ENCODE results near the gene RAD51B. TPM values are rescaled to one million over a fixed set of nuclear protein-coding genes. Genes with fewer than 3 reads are reported as not detected.
A peak's percentile ranks its signal among the peaks of the same experiment; 100 is the strongest.

Gene RAD51B
- total RNA-seq, 1 donor from 2014 or later: 28.5 TPM

DNA sequence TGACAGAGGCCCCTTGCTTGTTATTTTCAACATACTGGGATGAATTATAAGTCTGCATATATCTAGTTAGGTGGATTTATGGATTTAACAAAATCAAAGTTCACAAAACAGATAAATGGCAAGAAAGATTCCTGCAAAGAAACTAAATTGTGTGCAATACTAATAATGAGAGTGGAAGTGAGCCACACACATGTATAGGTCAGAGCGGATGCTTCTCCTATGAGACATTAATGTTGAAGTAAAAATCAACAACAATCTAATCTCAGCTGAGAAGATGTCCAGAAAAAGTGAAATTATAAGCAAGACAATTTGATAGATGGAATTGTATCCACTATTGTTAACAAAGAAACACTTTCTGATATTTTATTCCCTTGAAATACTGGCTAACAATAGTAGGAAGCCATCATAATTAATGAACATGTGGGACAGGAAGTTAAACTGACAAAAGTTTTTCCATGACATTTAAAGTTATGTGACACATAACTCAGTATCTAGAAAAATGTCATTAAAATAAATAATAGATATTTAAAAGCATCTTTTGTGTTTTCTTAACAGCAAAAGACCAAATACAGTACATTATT lies 39.7 kb downstream of the RAD51B start:
- H3K4me3 ChIP-seq: no peak overlapping the region
- intact Hi-C loops (cut with DNase I): no loop called here
- no peaks in the 10 kb centered on the region for H3K4me1 ChIP-seq
- H3K27ac ChIP-seq: no peak overlapping the region
- H3K27me3 ChIP-seq: no peaks in the 10 kb centered on the region
- no peak for DNase-seq (ENCODE audit: extremely low spot score in 2 of 2)
- no peak for TF ChIP-seq POLR2AphosphoS5 (IDR thresholded peaks at IDR 0.05; ENCODE audit: insufficient read depth in 1 of 2, low read depth in 1 of 2)
- TF ChIP-seq, protein P1, sequence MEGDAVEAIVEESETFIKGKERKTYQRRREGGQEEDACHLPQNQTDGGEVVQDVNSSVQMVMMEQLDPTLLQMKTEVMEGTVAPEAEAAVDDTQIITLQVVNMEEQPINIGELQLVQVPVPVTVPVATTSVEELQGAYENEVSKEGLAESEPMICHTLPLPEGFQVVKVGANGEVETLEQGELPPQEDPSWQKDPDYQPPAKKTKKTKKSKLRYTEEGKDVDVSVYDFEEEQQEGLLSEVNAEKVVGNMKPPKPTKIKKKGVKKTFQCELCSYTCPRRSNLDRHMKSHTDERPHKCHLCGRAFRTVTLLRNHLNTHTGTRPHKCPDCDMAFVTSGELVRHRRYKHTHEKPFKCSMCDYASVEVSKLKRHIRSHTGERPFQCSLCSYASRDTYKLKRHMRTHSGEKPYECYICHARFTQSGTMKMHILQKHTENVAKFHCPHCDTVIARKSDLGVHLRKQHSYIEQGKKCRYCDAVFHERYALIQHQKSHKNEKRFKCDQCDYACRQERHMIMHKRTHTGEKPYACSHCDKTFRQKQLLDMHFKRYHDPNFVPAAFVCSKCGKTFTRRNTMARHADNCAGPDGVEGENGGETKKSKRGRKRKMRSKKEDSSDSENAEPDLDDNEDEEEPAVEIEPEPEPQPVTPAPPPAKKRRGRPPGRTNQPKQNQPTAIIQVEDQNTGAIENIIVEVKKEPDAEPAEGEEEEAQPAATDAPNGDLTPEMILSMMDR (IDR thresholded peaks at IDR 0.05): no peak
- no peak for TF ChIP-seq POLR2A (IDR thresholded peaks at IDR 0.05)
- no peaks in the 10 kb centered on the region for H3K36me3 ChIP-seq
- no peaks in the 10 kb centered on the region for H3K9me3 ChIP-seq

- H3K27ac ChIP-seq: no peak overlapping the region
- intact Hi-C loops (cut with DNase I): no loop called here
- TF ChIP-seq POLR2A (IDR thresholded peaks at IDR 0.05) (no peak), POLR2AphosphoS5 (IDR thresholded peaks at IDR 0.05; ENCODE audit: insufficient read depth in 1 of 2, low read depth in 1 of 2) (peak in 1 of 2 donors; percentile 45)
These were observed 43.6 kb downstream of the RAD51B start for GRCh38 chr14:67863223-67863622.

DNA sequence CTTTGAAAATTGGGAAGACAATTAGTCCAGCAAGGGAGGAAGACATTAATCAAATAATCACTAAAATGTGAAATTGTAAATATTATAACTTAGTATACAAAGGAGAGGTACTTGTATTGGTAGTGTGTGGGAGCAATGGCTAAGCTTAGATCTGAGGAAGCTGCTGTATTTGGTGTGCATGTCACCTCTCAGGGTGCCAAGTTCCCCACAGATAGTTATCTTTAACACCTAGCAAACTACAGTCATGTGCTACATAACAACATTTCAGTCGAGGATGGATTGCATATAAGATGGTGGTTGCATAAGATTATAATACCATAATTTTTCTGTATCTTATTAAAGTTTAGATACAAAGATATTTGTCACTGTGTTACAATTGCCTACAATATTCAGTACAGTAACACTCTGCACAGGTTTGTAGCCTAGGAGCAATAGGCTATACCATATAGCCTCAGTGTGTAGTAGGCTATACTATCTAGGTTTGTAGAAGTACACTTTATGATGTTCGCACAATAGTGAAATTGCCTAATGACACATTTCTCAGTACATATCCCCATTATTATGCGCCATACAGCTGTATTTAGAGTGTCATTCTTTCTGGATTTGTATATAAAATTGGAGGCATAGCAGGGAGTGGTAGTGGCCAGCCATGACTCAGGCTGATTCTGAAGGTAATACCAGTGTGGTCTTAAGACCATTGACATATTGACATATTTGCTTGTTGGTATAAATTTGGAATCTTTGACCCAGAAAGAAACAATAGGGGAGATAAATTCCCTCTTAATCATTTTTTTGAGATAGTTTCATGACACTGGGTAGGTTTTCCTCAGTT lies 55.8 kb downstream of the RAD51B start:
- intact Hi-C loops (cut with DNase I): no loop called here
- Histone ChIP-seq H3K27me3 (no peaks in the 10 kb centered on the region), H3K36me3 (no peaks in the 10 kb centered on the region), H3K27ac (no peak overlapping the region), H3K4me1 (no peaks in the 10 kb centered on the region), H3K9me3 (no peaks in the 10 kb centered on the region), H3K4me3 (no peak overlapping the region)
- no peak for DNase-seq (ENCODE audit: extremely low spot score in 2 of 2)
- no peak for TF ChIP-seq POLR2AphosphoS5 (IDR thresholded peaks at IDR 0.05; ENCODE audit: insufficient read depth in 1 of 2, low read depth in 1 of 2)
- TF ChIP-seq POLR2A (IDR thresholded peaks at IDR 0.05): no peak
- TF ChIP-seq, protein P1 (IDR thresholded peaks at IDR 0.05): no peak

More at GRCh38 chr14:67863223-67863622, 43.6 kb downstream of the RAD51B start:
- no peak for DNase-seq (ENCODE audit: extremely low spot score in 2 of 2)
- Histone ChIP-seq H3K27me3 (no peaks in the 10 kb centered on the region), H3K36me3 (no peaks in the 10 kb centered on the region), H3K4me3 (no peak overlapping the region), H3K9me3 (no peaks in the 10 kb centered on the region), H3K4me1 (no peaks in the 10 kb centered on the region)

GRCh38 chr14:67879026-67879425 lies 59.4 kb downstream of the RAD51B start:
- DNase-seq (ENCODE audit: extremely low spot score in 2 of 2): no peak
- Histone ChIP-seq H3K4me1 (no peaks in the 10 kb centered on the region), H3K27me3 (no peaks in the 10 kb centered on the region), H3K36me3 (no peaks in the 10 kb centered on the region), H3K9me3 (no peaks in the 10 kb centered on the region), H3K4me3 (no peak overlapping the region), H3K27ac (no peak overlapping the region)
- intact Hi-C loops (cut with DNase I): no loop called here
- TF ChIP-seq POLR2A (IDR thresholded peaks at IDR 0.05): no peak

GRCh38 chr14:67881225-67881624 lies 61.6 kb downstream of the RAD51B start:
- intact Hi-C loops (cut with DNase I): no loop called here
- Histone ChIP-seq H3K4me1 (no peaks in the 10 kb centered on the region), H3K27ac (no peak overlapping the region), H3K27me3 (no peaks in the 10 kb centered on the region), H3K4me3 (no peak overlapping the region), H3K36me3 (no peaks in the 10 kb centered on the region), H3K9me3 (no peaks in the 10 kb centered on the region)
- TF ChIP-seq POLR2AphosphoS5 (IDR thresholded peaks at IDR 0.05; ENCODE audit: insufficient read depth in 1 of 2, low read depth in 1 of 2): no peak
- no peak for TF ChIP-seq POLR2A (IDR thresholded peaks at IDR 0.05)
- TF ChIP-seq, protein P1 (IDR thresholded peaks at IDR 0.05): no peak
- DNase-seq (ENCODE audit: extremely low spot score in 2 of 2): no peak

Data from vagina (tissue), 2 donors.